Activated CD4-positive, alpha-beta memory T cell treated with anti-CD3 and anti-CD28 coated beads, Interleukin-2, amount 10 ng/mL, durations not matched to agents 7 days and 5 days (primary cell): ENCODE results near the gene PRIMPOL. TPM values are rescaled to one million over a fixed set of nuclear protein-coding genes. Genes with fewer than 3 reads are reported as not detected.
"Not testable (repeated sequence)": the region's sequence is repeated elsewhere in the genome, so short reads cannot be mapped to it uniquely, and the experiment has no call there.

Experiments
- CTCF ChIA-PET: fragments of 350-600 bp; sonication (Branson Sonifier 250); formaldehyde crosslinking; loops from one replicate; lab custom pipeline; 2021; ENCODE audit warnings: antibody characterized with exemption, inconsistent platforms; lab: Charles Lee
- POLR2A ChIA-PET: fragments of 350-600 bp; sonication (Branson Sonifier 250); formaldehyde crosslinking; loops from one replicate; lab custom pipeline; 2021; ENCODE audit warnings: antibody characterized with exemption; lab: Charles Lee
- DNase-seq: peaks from one replicate; pipeline ENCODE4 v3.0.0-alpha.2; 2020
- H3K27ac Mint-ChIP-seq: one replicate; pipeline ENCODE4 v1.8.0; 2021; ENCODE audit warnings: mild to moderate bottlenecking, mixed read lengths
- H3K27me3 Mint-ChIP-seq: one replicate; pipeline ENCODE4 v1.8.0; 2021; ENCODE audit warnings: mixed read lengths
- H3K36me3 Mint-ChIP-seq: one replicate; pipeline ENCODE4 v1.8.0; 2021; ENCODE audit warnings: low read depth, mixed read lengths
- H3K4me1 Mint-ChIP-seq: one replicate; pipeline ENCODE4 v1.8.0; 2021; ENCODE audit warnings: mixed read lengths
- H3K4me3 Mint-ChIP-seq: one replicate; pipeline ENCODE4 v1.8.0; 2021; ENCODE audit warnings: mild to moderate bottlenecking, mixed read lengths
- H3K9me3 Mint-ChIP-seq: one replicate; pipeline ENCODE4 v1.8.0; 2021; ENCODE audit warnings: mixed read lengths
- total RNA-seq, 2 experiments: library from RNA; stranded (reverse); gene quantifications; one replicate each; pipeline ENCODE4 v1.2.3, GENCODE V29; 2021

Gene PRIMPOL
- total RNA-seq, 2 experiments from 2014 or later = 19.2 to 23.4 TPM

- Mint-ChIP-seq H3K4me1 (peaks cover 32% of the 10 kb centered on the region), H3K36me3 (peaks cover 52% of the 10 kb centered on the region)
- DNase-seq, H3K27me3 Mint-ChIP-seq, H3K9me3 Mint-ChIP-seq, CTCF ChIA-PET, POLR2A ChIA-PET, H3K27ac Mint-ChIP-seq, H3K4me3 Mint-ChIP-seq: not testable (repeated sequence)
These were observed 25.0 kb upstream of the PRIMPOL start for GRCh38 chr4:184624504-184624903.

GRCh38 chr4:184624972-184625554 lies 24.5 kb upstream of the PRIMPOL start:
- H3K27ac Mint-ChIP-seq = no peak overlapping the region
- CTCF ChIA-PET = no interaction called here
- peaks cover 32% of the 10 kb centered on the region for H3K4me1 Mint-ChIP-seq
- H3K36me3 Mint-ChIP-seq = peaks cover 54% of the 10 kb centered on the region
- H3K27me3 Mint-ChIP-seq = no peaks in the 10 kb centered on the region
- no peak overlapping the region for H3K4me3 Mint-ChIP-seq
- POLR2A ChIA-PET = no interaction called here
- DNase-seq = no peak
- H3K9me3 Mint-ChIP-seq = no peaks in the 10 kb centered on the region

GRCh38 chr4:184625783-184626596 lies 23.5 kb upstream of the PRIMPOL start:
- H3K36me3 Mint-ChIP-seq = peaks cover 64% of the 10 kb centered on the region
- H3K27ac Mint-ChIP-seq, CTCF ChIA-PET, POLR2A ChIA-PET, H3K9me3 Mint-ChIP-seq, DNase-seq, H3K4me3 Mint-ChIP-seq, H3K27me3 Mint-ChIP-seq: not testable (repeated sequence)
- peaks cover 32% of the 10 kb centered on the region for H3K4me1 Mint-ChIP-seq

GRCh38 chr4:184628103-184628502 lies 21.4 kb upstream of the PRIMPOL start:
- Mint-ChIP-seq H3K27me3 (no peaks in the 10 kb centered on the region), H3K4me3 (no peak overlapping the region), H3K27ac (no peak overlapping the region), H3K9me3 (no peaks in the 10 kb centered on the region), H3K36me3 (peaks cover 78% of the 10 kb centered on the region), H3K4me1 (peaks cover 34% of the 10 kb centered on the region)
- ChIA-PET POLR2A (interaction anchor here (1.0 to 1.1 kb wide), 2 partner anchors 105 to 106 kb away, joined by 3 read pairs; no protein-coding TSS in a partner anchor), CTCF (interaction anchor here (1.5 to 2.1 kb wide), 2 partner anchors 53 to 364 kb away, joined by 3 to 7 read pairs; no protein-coding TSS in a partner anchor)
- no peak for DNase-seq

GRCh38 chr4:184632842-184633241 lies 16.7 kb upstream of the PRIMPOL start:
- Mint-ChIP-seq H3K36me3 (peaks cover 79% of the 10 kb centered on the region), H3K4me1 (peaks cover 16% of the 10 kb centered on the region), H3K9me3 (no peaks in the 10 kb centered on the region), H3K27ac (no peak overlapping the region), H3K27me3 (no peaks in the 10 kb centered on the region), H3K4me3 (no peak overlapping the region)
- DNase-seq = no peak
- CTCF ChIA-PET = interaction anchor here (1.2 to 2.1 kb wide), 2 partner anchors 11 to 369 kb away, joined by 3 to 5 read pairs; no protein-coding TSS in a partner anchor
- POLR2A ChIA-PET = interaction anchor here (1.2 to 1.3 kb wide), 2 partner anchors 12 to 365 kb away, joined by 4 to 9 read pairs; no protein-coding TSS in a partner anchor

GRCh38 chr4:184635381-184635780 lies 14.2 kb upstream of the PRIMPOL start:
- H3K27ac Mint-ChIP-seq = no peak overlapping the region
- CTCF ChIA-PET = interaction anchor here (1.2 to 1.6 kb wide), 2 partner anchors 371 to 383 kb away, joined by 4 to 5 read pairs; no protein-coding TSS in a partner anchor

GRCh38 chr4:184636144-184636543 lies 13.4 kb upstream of the PRIMPOL start:
- H3K9me3 Mint-ChIP-seq = no peaks in the 10 kb centered on the region
- no peak overlapping the region for H3K4me3 Mint-ChIP-seq
- H3K27me3 Mint-ChIP-seq = no peaks in the 10 kb centered on the region
- no peak overlapping the region for H3K27ac Mint-ChIP-seq
- ChIA-PET POLR2A (interaction anchor here (3.4 kb wide), 1 partner anchor 13 kb away, joined by 12 read pairs; the partner anchor contains the start of genes CASP3 and PRIMPOL), CTCF (interaction anchor here (0.6 to 1.6 kb wide), 3 partner anchors 157 to 384 kb away, joined by 4 to 5 read pairs (median 4); no protein-coding TSS in a partner anchor)
- peaks cover 40% of the 10 kb centered on the region for H3K4me1 Mint-ChIP-seq
- DNase-seq = no peak
- peaks cover 85% of the 10 kb centered on the region for H3K36me3 Mint-ChIP-seq

More at GRCh38 chr4:184635381-184635780, 14.2 kb upstream of the PRIMPOL start:
- no peaks in the 10 kb centered on the region for H3K9me3 Mint-ChIP-seq
- H3K4me1 Mint-ChIP-seq = peaks cover 35% of the 10 kb centered on the region
- H3K36me3 Mint-ChIP-seq = peaks cover 85% of the 10 kb centered on the region
- POLR2A ChIA-PET = interaction anchor here (3.4 kb wide), 1 partner anchor 13 kb away, joined by 12 read pairs; the partner anchor contains the start of genes CASP3 and PRIMPOL
- no peaks in the 10 kb centered on the region for H3K27me3 Mint-ChIP-seq
- no peak overlapping the region for H3K4me3 Mint-ChIP-seq
- DNase-seq = no peak

GRCh38 chr4:184636897-184637296 lies 12.6 kb upstream of the PRIMPOL start:
- H3K4me3 Mint-ChIP-seq = no peak overlapping the region

GRCh38 chr4:184641022-184641421 lies 8.5 kb upstream of the PRIMPOL start:
- Mint-ChIP-seq H3K4me1 (peaks cover 71% of the 10 kb centered on the region), H3K27me3 (no peaks in the 10 kb centered on the region), H3K36me3 (peaks cover 82% of the 10 kb centered on the region), H3K27ac (no peak overlapping the region), H3K4me3 (no peak overlapping the region), H3K9me3 (no peaks in the 10 kb centered on the region)
- DNase-seq = no peak
- ChIA-PET CTCF (no interaction called here), POLR2A (no interaction called here)

More at GRCh38 chr4:184636897-184637296, 12.6 kb upstream of the PRIMPOL start:
- ChIA-PET POLR2A (interaction anchor here (3.4 kb wide), 1 partner anchor 12 kb away, joined by 12 read pairs; the partner anchor contains the start of genes CASP3 and PRIMPOL), CTCF (interaction anchor here (1.6 kb wide), 1 partner anchor 373 kb away, joined by 5 read pairs; no protein-coding TSS in a partner anchor)
- Mint-ChIP-seq H3K36me3 (peaks cover 88% of the 10 kb centered on the region), H3K27me3 (no peaks in the 10 kb centered on the region), H3K4me1 (peaks cover 44% of the 10 kb centered on the region), H3K9me3 (no peaks in the 10 kb centered on the region), H3K27ac (no peak overlapping the region)
- no peak for DNase-seq

- peaks cover 82% of the 10 kb centered on the region for H3K36me3 Mint-ChIP-seq
- H3K27me3 Mint-ChIP-seq = no peaks in the 10 kb centered on the region
- CTCF ChIA-PET = no interaction called here
- no peak overlapping the region for H3K4me3 Mint-ChIP-seq
- no peaks in the 10 kb centered on the region for H3K9me3 Mint-ChIP-seq
- POLR2A ChIA-PET = no interaction called here
- H3K4me1 Mint-ChIP-seq = peaks cover 75% of the 10 kb centered on the region
- no peak overlapping the region for H3K27ac Mint-ChIP-seq
- DNase-seq = no peak
These were observed 8.1 kb upstream of the PRIMPOL start for GRCh38 chr4:184641451-184641850.

GRCh38 chr4:184643731-184644130 lies 5.8 kb upstream of the PRIMPOL start:
- CTCF ChIA-PET = interaction anchor here (0.8 to 2.1 kb wide), 4 partner anchors 10 to 379 kb away, joined by 3 to 6 read pairs (median 4); partner anchors contain the start of gene CENPU
- H3K27ac Mint-ChIP-seq = peak overlapping the region; percentile 74
- no peak for DNase-seq
- H3K4me1 Mint-ChIP-seq = peaks cover 79% of the 10 kb centered on the region
- peak overlapping the region; percentile 56 for H3K4me3 Mint-ChIP-seq
- H3K36me3 Mint-ChIP-seq = peaks cover 80% of the 10 kb centered on the region
- H3K9me3 Mint-ChIP-seq = no peaks in the 10 kb centered on the region
- no peaks in the 10 kb centered on the region for H3K27me3 Mint-ChIP-seq
- POLR2A ChIA-PET = interaction anchor here (0.8 to 2.8 kb wide), 7 partner anchors 9 to 379 kb away, joined by 3 to 19 read pairs (median 4); partner anchors contain the start of genes CENPU and IRF2

- Mint-ChIP-seq H3K9me3 (no peaks in the 10 kb centered on the region), H3K4me1 (peaks cover 70% of the 10 kb centered on the region), H3K4me3 (peak overlapping the region; percentile 31), H3K36me3 (peaks cover 70% of the 10 kb centered on the region), H3K27ac (peak overlapping the region; percentile 70), H3K27me3 (no peaks in the 10 kb centered on the region)
- peak; percentile 46 for DNase-seq
- ChIA-PET POLR2A (interaction anchor here (1.0 to 2.8 kb wide), 7 partner anchors 11 to 380 kb away, joined by 4 to 19 read pairs (median 4); partner anchors contain the start of genes CENPU and IRF2), CTCF (interaction anchor here (1.0 to 2.1 kb wide), 3 partner anchors 78 to 380 kb away, joined by 4 to 6 read pairs (median 5); partner anchors contain the start of gene CENPU)
These were observed 4.8 kb upstream of the PRIMPOL start for GRCh38 chr4:184644553-184645307.
